HepG2 (cell line): ENCODE measurements around the gene RIMBP2. TPM values are rescaled to one million over a fixed set of nuclear protein-coding genes. Genes with fewer than 3 reads are reported as not detected.

Experiments
- ATAC-seq: fragments of 200-7000 bp; cut with Tn5 transposase; 3 replicates; pipeline ENCODE4 v1.9.1; 2020; ENCODE audit warnings: mild to moderate bottlenecking, moderate library complexity
- BruUV-seq: library from RNA; stranded (reverse); fragments of 400-500 nt; replicated peaks from 2 replicates; lab custom pipeline; 2021; lab: Mats Ljungman, UMichigan
- CTCF ChIA-PET: fragments of 300-600 bp; formaldehyde crosslinking; extraction: SDS; loops from one replicate; lab custom pipeline; 2021; ENCODE audit warnings: low total read pairs, inconsistent platforms, low intra/inter-chr PET ratio; lab: Yijun Ruan, JAX
- POLR2A ChIA-PET: fragments of 350-600 bp; sonication (Branson Sonifier 250); formaldehyde crosslinking; loops from one replicate; lab custom pipeline; 2020; ENCODE audit warnings: antibody characterized with exemption, inconsistent platforms; lab: Yijun Ruan, JAX
- DNase-seq: peaks from one replicate; pipeline ENCODE4 v3.0.0-alpha.2; 2015; ENCODE audit warnings: low spot score
- FAIRE-seq: peaks from 3 replicates; lab custom pipeline; 2011; peaks lifted over from hg19 to GRCh38; lab: Jason Lieb, UNC
- H2AFZ ChIP-seq: one replicate; pipeline ENCODE4 v1.6.1; 2011; ENCODE audit warnings: low read length, inconsistent platforms
- H3K27ac ChIP-seq: fragments of 300-600 bp; 3 replicates; pipeline ENCODE4 v1.8.0; 2011; ENCODE audit warnings: mixed run types, mild to moderate bottlenecking, mixed read lengths, low read length, inconsistent platforms; ENCODE audit not compliant: insufficient read depth; ENCODE audit errors: extremely low read length
- H3K27me3 ChIP-seq, 2 experiments: fragments of 200-600 bp in 1 of 2; 2 replicates in 1 of 2; 3 replicates in 1 of 2; pipeline versions ENCODE4 v1.6.0 to v1.8.0; 2011; ENCODE audit warnings: low read length in 2 of 2, mild to moderate bottlenecking in 2 of 2, moderate library complexity in 2 of 2, inconsistent platforms in 1 of 2; ENCODE audit not compliant: insufficient read depth in 2 of 2, control insufficient read depth in 1 of 2
- H3K36me3 ChIP-seq, 2 experiments: fragments of 200-600 bp in 1 of 2; replicated peaks in 1 of 2; 2 replicates in 1 of 2; 3 replicates in 1 of 2; pipeline versions ENCODE4 v1.5.1 to v1.8.0; 2011; ENCODE audit warnings: low read length in 2 of 2, inconsistent platforms in 1 of 2; ENCODE audit not compliant: insufficient read depth in 2 of 2, control insufficient read depth in 1 of 2
- H3K4me1 ChIP-seq: 2 replicates; pipeline ENCODE4 v1.5.1; 2012; ENCODE audit warnings: low read length, inconsistent platforms; ENCODE audit not compliant: insufficient read depth
- H3K4me2 ChIP-seq: 2 replicates; pipeline ENCODE4 v1.6.0; 2011; ENCODE audit warnings: low read depth, low read length, inconsistent platforms
- H3K4me3 ChIP-seq, 3 experiments: fragments of 200-600 bp in 1 of 3; sonication (generic), shearing (Covaris generic) in 1 of 3; replicated peaks in 1 of 3; 2 replicates each; pipeline ENCODE4 v1.5.1; 2011 to 2016; ENCODE audit warnings: low read length in 3 of 3, inconsistent platforms in 2 of 3, low read depth in 2 of 3, mild to moderate bottlenecking in 2 of 3, control low read depth in 1 of 3, mixed read lengths in 1 of 3; ENCODE audit not compliant: insufficient read depth in 1 of 3
- H3K79me2 ChIP-seq: one replicate; pipeline ENCODE4 v1.6.1; 2011; ENCODE audit warnings: low read length, inconsistent platforms; ENCODE audit not compliant: insufficient read depth
- H3K9ac ChIP-seq: 2 replicates; pipeline ENCODE4 v1.6.0; 2011; ENCODE audit warnings: mild to moderate bottlenecking, low read depth, low read length, inconsistent platforms; ENCODE audit not compliant: insufficient read depth
- H3K9me3 ChIP-seq: 2 replicates; pipeline ENCODE4 v1.5.1; 2012; ENCODE audit warnings: mild to moderate bottlenecking, low read length
- H4K20me1 ChIP-seq: 2 replicates; pipeline ENCODE4 v1.6.0; 2011; ENCODE audit warnings: inconsistent platforms, mild to moderate bottlenecking, low read length, moderate library complexity; ENCODE audit not compliant: insufficient read depth
- HMG20A ChIP-seq: IDR thresholded peaks from 2 replicates; pipeline ENCODE4 v1.6.1; 2016; ENCODE audit warnings: borderline replicate concordance
- MTF1 ChIP-seq: sonication (generic); formaldehyde crosslinking; IDR thresholded peaks from 2 replicates; pipeline ENCODE4 v1.5.0; 2020; ENCODE audit warnings: missing genetic modification reagents
- NFKBIZ ChIP-seq: IDR thresholded peaks from 2 replicates; pipeline ENCODE4 v1.6.1; 2018; ENCODE audit warnings: missing genetic modification reagents, missing compliant biosample characterization
- PITX1 ChIP-seq: sonication (generic); formaldehyde crosslinking; IDR thresholded peaks from 2 replicates; pipeline ENCODE4 v1.5.1; 2020; ENCODE audit warnings: mild to moderate bottlenecking, missing genetic modification reagents
- TFDP2 ChIP-seq: sonication (generic); formaldehyde crosslinking; IDR thresholded peaks from 2 replicates; pipeline ENCODE4 v1.4.0; 2020; ENCODE audit warnings: missing genetic modification reagents
- ZNF496 ChIP-seq: sonication (generic); formaldehyde crosslinking; IDR thresholded peaks from 2 replicates; pipeline ENCODE4 v1.8.1; 2023; ENCODE audit warnings: mild to moderate bottlenecking, moderate library complexity, missing genetic modification reagents; ENCODE audit not compliant: insufficient replicate concordance
- ZNF567 ChIP-seq: sonication (generic); formaldehyde crosslinking; IDR thresholded peaks from 2 replicates; pipeline ENCODE4 v1.8.1; 2023; ENCODE audit warnings: mild to moderate bottlenecking, missing genetic modification reagents, borderline replicate concordance
- ZNF577 ChIP-seq: sonication (generic); formaldehyde crosslinking; IDR thresholded peaks from 2 replicates; pipeline ENCODE4 v1.4.0; 2020; ENCODE audit warnings: mild to moderate bottlenecking, low read depth, missing genetic modification reagents, borderline replicate concordance
- ZNF782 ChIP-seq: sonication (generic); formaldehyde crosslinking; IDR thresholded peaks from 2 replicates; pipeline ENCODE4 v1.4.0; 2020; ENCODE audit warnings: missing genetic modification reagents, mild to moderate bottlenecking, borderline replicate concordance
- ZNF878 ChIP-seq: sonication (generic); formaldehyde crosslinking; IDR thresholded peaks from 2 replicates; pipeline ENCODE4 v1.8.1; 2023; ENCODE audit warnings: mild to moderate bottlenecking, missing genetic modification reagents, moderate library complexity
- WGBS: methylation state at CpG from one replicate; pipeline ENCODE4 v1.1.6; 2017; ENCODE audit warnings: low lambda C conversion rate; 5-methylcytosine and 5-hydroxymethylcytosine counted together
- in situ Hi-C: cut with HindIII; loops from 2 replicates; pipeline ENCODE4 v1.10.0; 2017; ENCODE audit warnings: low pct_unique_long_range_greater_than_20kb; ENCODE audit not compliant: extremely low pct_ligation_motif_present
- intact Hi-C: fragments of 100-400 bp; cut with micrococcal nuclease; formaldehyde crosslinking; loops from one replicate; pipeline ENCODE4 v1.10.0; 2022; ENCODE audit not compliant: unreplicated experiment
- polyA plus RNA-seq, 8 experiments: library from polyadenylated mRNA; depleted of rRNA in 3 of 8; stranded (reverse) in 7 of 8; unstranded in 1 of 8; fragments of >200 nt; fragmentation: Illumina TruSeq in 4 of 8; extraction: Trizol in 4 of 8; gene quantifications; 2 replicates each; pipeline versions ENCODE4 v1.2.1 to v1.2.3, GENCODE V29; 2011 to 2016; ENCODE audit warnings: low read depth in 4 of 8, missing spikeins in 1 of 8, mixed read lengths in 1 of 8; ENCODE audit not compliant: insufficient read depth in 1 of 8
- total RNA-seq, 5 experiments: library from RNA; depleted of rRNA; stranded (reverse); fragments of >200 nt; fragmentation: Illumina TruSeq; extraction: Trizol; gene quantifications; 2 replicates each; pipeline ENCODE4 v1.2.3, GENCODE V29; 2016; ENCODE audit warnings: low read depth in 1 of 5
- TF ChIP-seq, protein P1 (sequence below): sonication (generic); formaldehyde crosslinking; IDR thresholded peaks from 2 replicates; pipeline ENCODE4 v1.4.0; 2020; ENCODE audit warnings: missing genetic modification reagents, borderline replicate concordance
- TF ChIP-seq, protein P2 (sequence below): sonication (generic); formaldehyde crosslinking; IDR thresholded peaks from one replicate; pipeline ENCODE4 v1.5.1; 2020; ENCODE audit warnings: mild to moderate bottlenecking, missing genetic modification reagents; ENCODE audit errors: not compliant biosample characterization

The RIMBP2 gene
- total and polyA plus RNA-seq, 2 of the 13 experiments (the other 11 are each of a cell fraction or from before 2014, with no cell fraction given): 0.03 TPM; not detected in 1

- WGBS: 0% methylated on average over 1 of the region's 13 CpGs
- Histone ChIP-seq H3K4me2 (no peak overlapping the region), H3K27ac (no peak overlapping the region), H3K27me3 (peaks cover 3 to 79% of the 10 kb centered on the region in 2 experiments), H3K36me3 (no peaks in the 10 kb centered on the region), H2AFZ (no peak overlapping the region), H3K4me1 (no peaks in the 10 kb centered on the region), H4K20me1 (no peaks in the 10 kb centered on the region), H3K4me3 (no peak overlapping the region), H3K9ac (no peak overlapping the region), H3K9me3 (no peaks in the 10 kb centered on the region), H3K79me2 (no peaks in the 10 kb centered on the region)
- ATAC-seq (no peak), DNase-seq (no peak), FAIRE-seq (no peak)
- in situ Hi-C loops (no loop called here), intact Hi-C loops (no loop called here)
- BruUV-seq: no TSS peak
- ChIA-PET POLR2A (no interaction called here), CTCF (no interaction called here)
- TF ChIP-seq, protein P1, sequence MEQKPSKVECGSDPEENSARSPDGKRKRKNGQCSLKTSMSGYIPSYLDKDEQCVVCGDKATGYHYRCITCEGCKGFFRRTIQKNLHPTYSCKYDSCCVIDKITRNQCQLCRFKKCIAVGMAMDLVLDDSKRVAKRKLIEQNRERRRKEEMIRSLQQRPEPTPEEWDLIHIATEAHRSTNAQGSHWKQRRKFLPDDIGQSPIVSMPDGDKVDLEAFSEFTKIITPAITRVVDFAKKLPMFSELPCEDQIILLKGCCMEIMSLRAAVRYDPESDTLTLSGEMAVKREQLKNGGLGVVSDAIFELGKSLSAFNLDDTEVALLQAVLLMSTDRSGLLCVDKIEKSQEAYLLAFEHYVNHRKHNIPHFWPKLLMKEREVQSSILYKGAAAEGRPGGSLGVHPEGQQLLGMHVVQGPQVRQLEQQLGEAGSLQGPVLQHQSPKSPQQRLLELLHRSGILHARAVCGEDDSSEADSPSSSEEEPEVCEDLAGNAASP (CRISPR knock-in tag): no peak
- TF ChIP-seq MTF1 (CRISPR knock-in tag) (no peak), ZNF878 (CRISPR knock-in tag) (no peak), TFDP2 (CRISPR knock-in tag) (no peak), ZNF496 (CRISPR knock-in tag) (no peak), ZNF577 (CRISPR knock-in tag) (no peak), ZNF567 (CRISPR knock-in tag) (no peak), NFKBIZ (CRISPR knock-in tag) (no peak), HMG20A (CRISPR knock-in tag) (no peak), PITX1 (no peak), ZNF782 (CRISPR knock-in tag) (no peak)
- TF ChIP-seq, protein P2, sequence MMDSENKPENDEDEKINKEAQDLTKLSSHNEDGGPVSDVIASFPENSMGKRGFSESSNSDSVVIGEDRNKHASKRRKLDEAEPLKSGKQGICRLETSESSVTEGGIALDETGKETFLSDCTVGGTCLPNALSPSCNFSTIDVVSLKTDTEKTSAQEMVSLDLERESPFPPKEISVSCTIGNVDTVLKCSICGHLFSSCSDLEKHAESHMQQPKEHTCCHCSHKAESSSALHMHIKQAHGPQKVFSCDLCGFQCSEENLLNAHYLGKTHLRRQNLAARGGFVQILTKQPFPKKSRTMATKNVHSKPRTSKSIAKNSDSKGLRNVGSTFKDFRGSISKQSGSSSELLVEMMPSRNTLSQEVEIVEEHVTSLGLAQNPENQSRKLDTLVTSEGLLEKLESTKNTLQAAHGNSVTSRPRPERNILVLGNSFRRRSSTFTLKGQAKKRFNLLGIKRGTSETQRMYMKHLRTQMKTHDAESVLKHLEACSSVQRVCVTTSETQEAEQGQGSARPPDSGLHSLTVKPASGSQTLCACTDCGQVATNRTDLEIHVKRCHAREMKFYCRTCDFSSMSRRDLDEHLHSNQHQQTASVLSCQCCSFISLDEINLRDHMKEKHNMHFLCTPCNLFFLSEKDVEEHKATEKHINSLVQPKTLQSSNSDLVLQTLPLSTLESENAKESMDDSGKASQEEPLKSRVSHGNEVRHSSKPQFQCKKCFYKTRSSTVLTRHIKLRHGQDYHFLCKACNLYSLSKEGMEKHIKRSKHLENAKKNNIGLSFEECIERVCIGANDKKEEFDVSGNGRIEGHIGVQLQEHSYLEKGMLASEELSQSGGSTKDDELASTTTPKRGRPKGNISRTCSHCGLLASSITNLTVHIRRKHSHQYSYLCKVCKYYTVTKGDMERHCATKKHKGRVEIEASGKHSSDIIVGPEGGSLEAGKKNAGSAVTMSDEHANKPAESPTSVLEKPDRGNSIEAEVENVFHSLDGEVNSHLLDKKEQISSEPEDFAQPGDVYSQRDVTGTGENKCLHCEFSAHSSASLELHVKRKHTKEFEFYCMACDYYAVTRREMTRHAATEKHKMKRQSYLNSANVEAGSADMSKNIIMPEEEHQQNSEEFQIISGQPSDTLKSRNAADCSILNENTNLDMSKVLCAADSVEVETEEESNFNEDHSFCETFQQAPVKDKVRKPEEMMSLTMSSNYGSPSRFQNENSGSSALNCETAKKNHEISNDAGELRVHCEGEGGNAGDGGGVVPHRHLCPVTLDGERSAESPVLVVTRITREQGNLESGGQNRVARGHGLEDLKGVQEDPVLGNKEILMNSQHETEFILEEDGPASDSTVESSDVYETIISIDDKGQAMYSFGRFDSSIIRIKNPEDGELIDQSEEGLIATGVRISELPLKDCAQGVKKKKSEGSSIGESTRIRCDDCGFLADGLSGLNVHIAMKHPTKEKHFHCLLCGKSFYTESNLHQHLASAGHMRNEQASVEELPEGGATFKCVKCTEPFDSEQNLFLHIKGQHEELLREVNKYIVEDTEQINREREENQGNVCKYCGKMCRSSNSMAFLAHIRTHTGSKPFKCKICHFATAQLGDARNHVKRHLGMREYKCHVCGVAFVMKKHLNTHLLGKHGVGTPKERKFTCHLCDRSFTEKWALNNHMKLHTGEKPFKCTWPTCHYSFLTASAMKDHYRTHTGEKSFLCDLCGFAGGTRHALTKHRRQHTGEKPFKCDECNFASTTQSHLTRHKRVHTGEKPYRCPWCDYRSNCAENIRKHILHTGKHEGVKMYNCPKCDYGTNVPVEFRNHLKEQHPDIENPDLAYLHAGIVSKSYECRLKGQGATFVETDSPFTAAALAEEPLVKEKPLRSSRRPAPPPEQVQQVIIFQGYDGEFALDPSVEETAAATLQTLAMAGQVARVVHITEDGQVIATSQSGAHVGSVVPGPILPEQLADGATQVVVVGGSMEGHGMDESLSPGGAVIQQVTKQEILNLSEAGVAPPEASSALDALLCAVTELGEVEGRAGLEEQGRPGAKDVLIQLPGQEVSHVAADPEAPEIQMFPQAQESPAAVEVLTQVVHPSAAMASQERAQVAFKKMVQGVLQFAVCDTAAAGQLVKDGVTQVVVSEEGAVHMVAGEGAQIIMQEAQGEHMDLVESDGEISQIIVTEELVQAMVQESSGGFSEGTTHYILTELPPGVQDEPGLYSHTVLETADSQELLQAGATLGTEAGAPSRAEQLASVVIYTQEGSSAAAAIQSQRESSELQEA: no peak
These were observed 5.9 kb downstream of the RIMBP2 start for GRCh38 chr12:130709971-130710732.
